ENCODE data around the gene MBTPS1. TPM values are rescaled to one million over a fixed set of nuclear protein-coding genes. Genes with fewer than 3 reads are reported as not detected.
A peak's percentile ranks its signal among the peaks of the same experiment; 100 is the strongest.

Gene MBTPS1
- total and polyA plus RNA-seq, 12 donors = 61.5 to 132 (median 83.6) TPM

DNA sequence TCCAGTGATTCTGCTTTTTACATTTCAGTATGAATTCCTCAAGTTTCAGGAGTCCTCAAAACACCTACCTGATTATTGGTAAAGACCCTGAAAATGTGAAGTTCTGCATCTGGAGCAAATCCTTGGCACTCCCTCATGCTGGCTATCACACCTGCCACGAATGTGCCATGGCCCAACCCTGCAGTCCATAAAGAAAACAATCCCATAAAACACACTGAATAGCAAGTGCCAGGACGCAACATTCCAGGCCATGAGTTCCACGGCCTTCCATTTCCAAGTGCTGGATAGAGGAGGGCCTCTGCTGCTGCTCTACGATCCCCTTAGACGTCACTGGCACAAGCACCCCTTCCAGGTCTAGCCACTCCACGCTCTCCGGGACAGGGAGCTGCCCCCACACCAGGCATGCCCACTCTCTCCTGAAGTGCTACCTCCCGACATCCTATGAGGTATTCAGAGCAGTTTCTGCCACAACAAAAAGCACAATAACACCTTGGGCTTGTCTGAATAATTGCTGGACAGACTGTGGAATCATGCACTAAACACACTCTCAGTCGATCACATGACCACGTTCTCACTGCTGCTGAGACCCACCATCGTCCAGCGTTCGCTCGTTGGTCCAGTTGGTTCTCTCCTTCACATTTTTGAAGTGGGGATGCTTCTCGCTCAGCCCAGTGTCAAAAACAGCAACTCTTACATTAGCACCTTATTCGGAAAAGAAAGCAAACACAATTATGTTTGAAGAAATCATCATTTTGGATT is 23.4 kb downstream of the MBTPS1 start:
- Histone ChIP-seq H3K27me3 (no peaks in the 10 kb centered on the region), H3K27ac (no peak overlapping the region), H3K4me3 (no peak overlapping the region), H3K9me3 (replicated peaks in 1 of 3) (no peaks in the 10 kb centered on the region), H3K36me3 (replicated peaks in 1 of 2) (peaks cover 0 to 86% of the 10 kb centered on the region in 2 donors), H3K4me1 (replicated peaks in 1 of 2) (peaks cover 0 to 7% of the 10 kb centered on the region in 2 donors)
- intact Hi-C loops (cut with DNase I) = no loop called here
- WGBS, 4 donors = 82 to 91% (median 83%) methylated on average over 14 to 16 of the region's 16 CpGs
- no peak for TF ChIP-seq POLR2A (IDR thresholded peaks at IDR 0.05)
- TF ChIP-seq, protein P1, sequence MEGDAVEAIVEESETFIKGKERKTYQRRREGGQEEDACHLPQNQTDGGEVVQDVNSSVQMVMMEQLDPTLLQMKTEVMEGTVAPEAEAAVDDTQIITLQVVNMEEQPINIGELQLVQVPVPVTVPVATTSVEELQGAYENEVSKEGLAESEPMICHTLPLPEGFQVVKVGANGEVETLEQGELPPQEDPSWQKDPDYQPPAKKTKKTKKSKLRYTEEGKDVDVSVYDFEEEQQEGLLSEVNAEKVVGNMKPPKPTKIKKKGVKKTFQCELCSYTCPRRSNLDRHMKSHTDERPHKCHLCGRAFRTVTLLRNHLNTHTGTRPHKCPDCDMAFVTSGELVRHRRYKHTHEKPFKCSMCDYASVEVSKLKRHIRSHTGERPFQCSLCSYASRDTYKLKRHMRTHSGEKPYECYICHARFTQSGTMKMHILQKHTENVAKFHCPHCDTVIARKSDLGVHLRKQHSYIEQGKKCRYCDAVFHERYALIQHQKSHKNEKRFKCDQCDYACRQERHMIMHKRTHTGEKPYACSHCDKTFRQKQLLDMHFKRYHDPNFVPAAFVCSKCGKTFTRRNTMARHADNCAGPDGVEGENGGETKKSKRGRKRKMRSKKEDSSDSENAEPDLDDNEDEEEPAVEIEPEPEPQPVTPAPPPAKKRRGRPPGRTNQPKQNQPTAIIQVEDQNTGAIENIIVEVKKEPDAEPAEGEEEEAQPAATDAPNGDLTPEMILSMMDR (IDR thresholded peaks at IDR 0.05) = no peak
- DNase-seq = no peak

DNA sequence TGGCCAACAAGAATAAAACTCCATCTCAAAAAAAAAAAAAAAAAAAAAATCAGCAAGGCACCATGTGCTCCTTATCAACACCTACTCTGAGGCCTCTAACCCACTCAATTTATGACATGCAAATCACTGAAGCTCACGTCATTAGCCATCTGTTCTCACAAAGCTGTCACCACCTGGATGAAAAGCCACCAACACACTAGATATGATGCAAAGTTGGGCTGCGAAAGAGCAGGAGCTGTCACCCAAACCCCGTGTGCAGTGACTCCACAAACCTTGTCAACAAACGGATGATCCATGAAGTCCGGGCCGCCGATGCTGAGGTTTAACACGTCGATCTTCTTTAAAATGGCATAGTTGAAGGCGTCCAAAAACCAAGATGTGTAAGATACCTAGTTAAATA is 25.3 kb downstream of the MBTPS1 start:
- intact Hi-C loops (cut with DNase I) = no loop called here
- TF ChIP-seq POLR2A (IDR thresholded peaks at IDR 0.05) = no peak
- TF ChIP-seq, protein P1 (IDR thresholded peaks at IDR 0.05) = no peak
- WGBS, 4 donors = 87 to 92% (median 90%) methylated on average over 10 of the region's 10 CpGs
- Histone ChIP-seq H3K27me3 (no peaks in the 10 kb centered on the region), H3K4me1 (replicated peaks in 1 of 2) (peaks cover 0 to 7% of the 10 kb centered on the region in 2 donors), H3K27ac (no peak overlapping the region), H3K9me3 (replicated peaks in 1 of 3) (no peaks in the 10 kb centered on the region), H3K4me3 (no peak overlapping the region), H3K36me3 (replicated peaks in 1 of 2) (peaks cover 0 to 90% of the 10 kb centered on the region in 2 donors)
- no peak for DNase-seq

DNA sequence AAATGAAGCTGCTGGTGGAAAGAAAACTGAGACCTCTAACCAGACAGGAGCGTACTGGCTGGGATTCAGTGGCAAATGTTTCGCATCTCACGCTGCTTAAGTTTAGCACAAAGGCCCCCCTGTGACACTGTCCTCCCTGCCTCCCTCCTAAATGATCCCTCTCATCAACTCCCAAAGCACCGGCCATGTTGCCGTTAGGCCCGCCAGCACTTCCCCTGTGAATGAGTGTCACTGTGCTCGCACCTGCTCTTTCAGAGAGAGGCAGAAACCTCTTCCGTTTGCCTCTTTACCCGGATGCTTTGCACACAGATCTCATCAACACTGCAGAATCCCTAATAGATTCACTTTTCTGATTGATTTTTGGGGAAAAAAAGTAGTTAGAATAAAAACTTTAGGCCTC is 26.5 kb downstream of the MBTPS1 start:
- TF ChIP-seq, protein P1 (IDR thresholded peaks at IDR 0.05) = no peak
- TF ChIP-seq POLR2A (IDR thresholded peaks at IDR 0.05) = no peak
- WGBS, 4 donors = 89 to 98% (median 90%) methylated on average over 9 of the region's 9 CpGs
- H3K4me3 ChIP-seq = no peak overlapping the region
- H3K36me3 ChIP-seq (replicated peaks in 1 of 2) = peaks cover 0 to 91% of the 10 kb centered on the region in 2 donors
- H3K9me3 ChIP-seq (replicated peaks in 1 of 3) = no peaks in the 10 kb centered on the region
- H3K27ac ChIP-seq = no peak overlapping the region
- DNase-seq = no peak
- H3K4me1 ChIP-seq (replicated peaks in 1 of 2) = peaks cover 0 to 15% of the 10 kb centered on the region in 2 donors
- intact Hi-C loops (cut with DNase I) = no loop called here
- no peaks in the 10 kb centered on the region for H3K27me3 ChIP-seq

DNA sequence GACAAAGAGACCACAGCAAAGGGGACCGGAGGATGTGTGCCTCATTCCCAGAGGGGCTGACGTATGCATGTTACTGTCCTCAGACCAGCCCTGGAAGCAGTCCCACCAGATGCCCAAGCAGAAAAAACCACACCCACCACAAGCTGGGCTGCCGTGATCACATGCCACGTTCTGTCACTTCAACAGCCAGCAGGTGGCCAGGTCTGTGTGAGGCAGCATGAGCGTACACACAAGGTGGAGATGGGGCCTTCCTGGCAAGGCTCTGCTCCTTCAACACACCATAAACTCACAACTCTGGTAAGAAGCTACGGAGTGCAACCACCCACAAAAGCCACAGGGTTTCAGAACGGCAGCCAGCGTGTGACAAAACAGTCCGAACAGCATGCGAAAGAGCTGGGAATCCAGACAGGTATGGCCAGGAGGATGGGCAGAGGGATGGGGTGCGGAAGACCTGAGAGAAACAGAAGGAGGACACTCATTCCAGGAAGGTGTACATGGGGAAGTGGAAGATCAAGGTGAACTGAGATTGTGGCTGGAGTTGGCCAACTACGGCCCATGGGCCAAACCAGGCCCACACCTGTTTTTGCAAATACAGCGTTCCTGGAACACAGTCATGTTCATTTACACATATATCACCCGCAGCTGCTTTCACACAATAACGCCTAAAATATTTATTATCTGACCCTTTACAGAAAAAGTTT is 27.9 kb downstream of the MBTPS1 start:
- Histone ChIP-seq H3K4me3 (no peak overlapping the region), H3K27ac (no peak overlapping the region), H3K9me3 (replicated peaks in 1 of 3) (no peaks in the 10 kb centered on the region), H3K27me3 (no peaks in the 10 kb centered on the region), H3K36me3 (replicated peaks in 1 of 2) (peaks cover 0 to 88% of the 10 kb centered on the region in 2 donors), H3K4me1 (replicated peaks in 1 of 2) (peaks cover 0 to 9% of the 10 kb centered on the region in 2 donors)
- intact Hi-C loops (cut with DNase I) = loop anchor here (5.0 to 10.0 kb wide), 2 partner anchors 83 to 96 kb away; partner anchors contain the start of gene TAF1C (in 1 of the 2)
- peak in 1 of 7 donors; percentile 82 for DNase-seq
- WGBS, 4 donors = 81 to 86% (median 83%) methylated on average over 12 to 15 of the region's 15 CpGs
- TF ChIP-seq POLR2A (IDR thresholded peaks at IDR 0.05) = no peak
- TF ChIP-seq, protein P1 (IDR thresholded peaks at IDR 0.05) = peak in 1 of 6 experiments; percentile 12

Data from adrenal gland (tissue), 12 donors.